GM12874 (cell line): ENCODE data around the gene DET1.

Source experiments
- CTCF ChIP-seq: IDR thresholded peaks from 2 replicates; pipeline ENCODE4 v1.5.1; 2011; ENCODE audit warnings: low read depth, mild to moderate bottlenecking, control low read depth, low read length, moderate library complexity; ENCODE audit not compliant: insufficient read depth

Gene DET1

GRCh38 chr15:88542342-88542733, 4.1 kb downstream of the DET1 start:
- no peak for TF ChIP-seq CTCF

GRCh38 chr15:88541709-88542341, 4.7 kb downstream of the DET1 start:
- TF ChIP-seq CTCF: no peak

- no peak for TF ChIP-seq CTCF
Observed at GRCh38 chr15:88539441-88539840, 7.0 kb downstream of the DET1 start.

- TF ChIP-seq CTCF: no peak
Observed at GRCh38 chr15:88538972-88539371, 7.5 kb downstream of the DET1 start.

GRCh38 chr15:88537591-88538317, 8.7 kb downstream of the DET1 start:
- TF ChIP-seq CTCF: no peak

- no peak for TF ChIP-seq CTCF
Observed at GRCh38 chr15:88535607-88536313, 10.7 kb downstream of the DET1 start.

- no peak for TF ChIP-seq CTCF
Observed at GRCh38 chr15:88535100-88535499, 11.4 kb downstream of the DET1 start.
